GM23248 (cell line): ENCODE measurements around the gene C1QTNF1. TPM values are rescaled to one million over a fixed set of nuclear protein-coding genes. Genes with fewer than 3 reads are reported as not detected.

Experiments
- DNase-seq: peaks from one replicate; pipeline ENCODE4 v3.0.0-alpha.2; 2015
- H2AFZ ChIP-seq: fragments of 200-600 bp; sonication (generic); 2 replicates; pipeline ENCODE4 v1.6.1; 2016; ENCODE audit warnings: antibody characterized with exemption
- H3F3A ChIP-seq: fragments of 200-600 bp; sonication (generic); 2 replicates; pipeline ENCODE4 v1.6.1; 2016; ENCODE audit warnings: mild to moderate bottlenecking, antibody characterized with exemption, mixed run types; ENCODE audit not compliant: insufficient read depth
- H3K27ac ChIP-seq: fragments of 200-600 bp; sonication (generic); 2 replicates; pipeline ENCODE4 v1.5.1; 2016; ENCODE audit warnings: mild to moderate bottlenecking
- H3K27me3 ChIP-seq: fragments of 200-600 bp; sonication (generic); replicated peaks from 2 replicates; pipeline ENCODE4 v1.6.1; 2016; ENCODE audit warnings: mild to moderate bottlenecking; ENCODE audit not compliant: insufficient read depth
- H3K36me3 ChIP-seq: fragments of 200-600 bp; sonication (generic); 2 replicates; pipeline ENCODE4 v1.6.1; 2016; ENCODE audit warnings: low read depth, mild to moderate bottlenecking
- H3K4me1 ChIP-seq: fragments of 200-600 bp; sonication (generic); 2 replicates; pipeline ENCODE4 v1.6.1; 2016; ENCODE audit warnings: mild to moderate bottlenecking; ENCODE audit not compliant: insufficient read depth
- H3K4me2 ChIP-seq: fragments of 200-600 bp; sonication (generic); one replicate; pipeline ENCODE4 v1.6.1; 2016; ENCODE audit warnings: mild to moderate bottlenecking; ENCODE audit not compliant: unreplicated experiment
- H3K4me3 ChIP-seq: fragments of 200-600 bp; sonication (generic); 2 replicates; pipeline ENCODE4 v1.5.1; 2016; ENCODE audit warnings: mild to moderate bottlenecking
- H3K79me2 ChIP-seq: fragments of 200-600 bp; sonication (generic); 2 replicates; pipeline ENCODE4 v1.6.1; 2016; ENCODE audit warnings: mild to moderate bottlenecking; ENCODE audit not compliant: insufficient read depth
- H3K9ac ChIP-seq: fragments of 200-600 bp; sonication (generic); 2 replicates; pipeline ENCODE4 v1.6.1; 2016; ENCODE audit warnings: mild to moderate bottlenecking
- H3K9me2 ChIP-seq: fragments of 200-600 bp; sonication (generic); 2 replicates; pipeline ENCODE4 v1.6.1; 2016; ENCODE audit warnings: mixed run types, mild to moderate bottlenecking, moderate library complexity; ENCODE audit not compliant: insufficient read depth
- H3K9me3 ChIP-seq: fragments of 200-600 bp; sonication (generic); one replicate; pipeline ENCODE4 v1.6.1; 2017; ENCODE audit warnings: low read depth
- H4K20me1 ChIP-seq: fragments of 200-600 bp; sonication (generic); 2 replicates; pipeline ENCODE4 v1.6.0; 2016; ENCODE audit not compliant: insufficient read depth
- EZH2 ChIP-seq: fragments of 200-600 bp; sonication (generic); IDR thresholded peaks from 2 replicates; pipeline ENCODE4 v1.6.1; 2018; ENCODE audit warnings: antibody characterized with exemption, mild to moderate bottlenecking; ENCODE audit not compliant: insufficient read depth, poor library complexity, severe bottlenecking
- EZH2phosphoT487 ChIP-seq: fragments of 200-600 bp; sonication (generic); IDR thresholded peaks from 2 replicates; pipeline ENCODE4 v1.6.1; 2018; ENCODE audit warnings: antibody characterized with exemption, moderate library complexity, mild to moderate bottlenecking, low read depth; ENCODE audit not compliant: insufficient read depth
- WGBS, 2 experiments: methylation state at CpG; one replicate each; pipeline ENCODE4 v1.1.6; 2015 to 2017; ENCODE audit warnings: low lambda C conversion rate in 2 of 2, low coverage in 1 of 2; ENCODE audit errors: missing lambda C conversion rate in 2 of 2; 5-methylcytosine and 5-hydroxymethylcytosine counted together
- in situ Hi-C: fragments of 300-500 bp; cut with MboI; formaldehyde crosslinking; loops from 2 replicates; pipeline ENCODE4 v1.15.0; 2020
- polyA plus RNA-seq: library from polyadenylated mRNA; unstranded; fragments of >200 nt; fragmentation: Nextera tagmentation; extraction: Ambion mirVana; gene quantifications from 2 replicates; pipeline ENCODE4 v1.2.1, GENCODE V29; 2016
- total RNA-seq: library from RNA; depleted of rRNA; stranded (reverse); fragments of >200 nt; shearing (Covaris generic); gene quantifications from 2 replicates; pipeline ENCODE4 v1.2.3, GENCODE V29; 2014

C1QTNF1 gene
- total and polyA plus RNA-seq, 2 experiments from 2014 or later, result 6.1 to 12.2 TPM

DNA sequence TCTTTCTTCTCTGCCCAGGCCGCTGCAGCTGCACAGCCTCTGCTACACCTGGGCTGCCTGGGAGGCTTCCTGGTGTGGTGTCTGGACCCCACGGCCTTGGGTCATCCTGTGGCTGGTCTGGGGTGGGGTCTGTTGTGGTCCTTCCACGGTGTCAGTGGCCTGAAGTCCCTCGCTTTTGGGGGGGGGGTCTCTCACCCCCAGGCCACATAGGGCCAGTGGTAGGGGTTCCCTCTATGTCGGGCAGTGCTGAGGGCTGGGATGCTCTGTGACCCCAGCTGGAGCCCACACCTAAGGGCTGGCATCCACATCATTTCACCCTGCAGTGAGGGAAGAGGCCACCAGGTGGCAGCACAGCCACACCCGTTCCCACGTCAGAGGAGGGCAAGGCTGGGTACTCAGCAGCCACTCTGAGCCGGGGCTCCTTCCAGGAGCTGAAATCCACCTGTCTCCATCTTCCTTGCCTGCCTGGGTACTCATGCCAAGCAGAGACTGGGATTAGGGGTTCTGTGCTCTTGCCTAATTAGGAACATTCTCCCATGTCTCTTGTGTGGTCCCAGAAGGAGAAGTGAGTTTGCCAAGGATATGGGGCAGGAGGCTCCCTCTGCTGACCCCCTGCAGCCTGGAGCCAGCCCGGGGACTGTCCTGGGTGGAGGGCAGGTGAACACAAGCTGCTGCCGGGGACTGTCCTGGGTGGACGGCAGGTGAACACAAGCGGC, 63.6 kb downstream of the C1QTNF1 start:
- peak; percentile 70 for DNase-seq
- Histone ChIP-seq H2AFZ (no peak overlapping the region), H3K27me3 (no peaks in the 10 kb centered on the region), H3K9me3 (no peaks in the 10 kb centered on the region), H3K79me2 (no peaks in the 10 kb centered on the region), H3K4me2 (no peak overlapping the region), H3K4me3 (no peak overlapping the region), H3K9me2 (no peaks in the 10 kb centered on the region), H3K4me1 (no peaks in the 10 kb centered on the region), H4K20me1 (no peaks in the 10 kb centered on the region), H3K27ac (no peak overlapping the region), H3K9ac (no peak overlapping the region), H3F3A (no peaks in the 10 kb centered on the region), H3K36me3 (no peaks in the 10 kb centered on the region)
- 30 to 35% methylated on average over 11 to 12 of the region's 12 CpGs for WGBS, 2 experiments
- in situ Hi-C loops, result no loop called here
- no peak for TF ChIP-seq EZH2
- TF ChIP-seq EZH2phosphoT487, result no peak

DNA sequence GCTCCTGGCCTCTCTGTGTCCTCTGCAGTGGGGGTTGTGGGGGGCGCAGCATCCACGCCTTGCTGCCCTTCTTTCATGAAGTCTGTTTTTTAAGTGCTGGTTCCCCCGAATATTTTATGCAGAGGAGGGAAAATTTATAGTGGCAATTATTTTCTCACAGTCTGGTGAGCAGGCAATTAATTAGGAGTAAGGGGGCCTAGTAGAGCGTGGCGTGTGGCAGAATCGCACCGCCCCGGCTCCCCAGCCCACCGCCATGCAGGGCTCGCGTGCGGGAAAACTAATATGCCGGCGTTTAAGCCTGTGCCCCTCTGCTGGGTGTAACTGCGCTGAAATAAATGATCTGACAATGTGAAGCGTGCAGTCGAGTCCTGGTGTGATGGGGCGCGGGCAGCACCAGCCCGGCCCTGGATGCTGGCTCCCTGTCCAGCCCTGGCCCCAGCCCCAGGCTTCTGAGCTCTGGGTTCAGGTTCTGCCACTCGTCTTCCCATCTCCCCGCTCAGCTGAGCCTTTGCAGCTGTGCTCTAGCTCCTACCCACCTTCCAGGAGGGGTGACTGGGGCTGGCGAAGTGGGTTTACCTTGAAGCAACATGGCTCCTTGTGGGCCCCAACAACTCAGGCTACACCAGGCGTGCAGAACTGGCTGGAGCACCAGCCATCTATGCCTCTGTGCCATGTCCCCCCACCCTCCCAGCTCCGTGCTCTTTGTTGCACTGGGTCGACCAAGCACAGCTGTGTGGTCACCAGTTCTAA, 64.5 kb downstream of the C1QTNF1 start:
- H3K27me3 ChIP-seq, result no peaks in the 10 kb centered on the region
- no peaks in the 10 kb centered on the region for H3K4me1 ChIP-seq
- no peak overlapping the region for H3K4me2 ChIP-seq
- TF ChIP-seq EZH2, result no peak
- no peak for TF ChIP-seq EZH2phosphoT487
- H3K27ac ChIP-seq, result no peak overlapping the region
- H3K9ac ChIP-seq, result no peak overlapping the region
- H3K79me2 ChIP-seq, result no peaks in the 10 kb centered on the region
- H4K20me1 ChIP-seq, result no peaks in the 10 kb centered on the region
- 88% methylated on average over 25 to 26 of the region's 26 CpGs for WGBS, 2 experiments
- H3K9me3 ChIP-seq, result no peaks in the 10 kb centered on the region
- H3F3A ChIP-seq, result no peaks in the 10 kb centered on the region
- no peak overlapping the region for H3K4me3 ChIP-seq
- H3K36me3 ChIP-seq, result no peaks in the 10 kb centered on the region
- H3K9me2 ChIP-seq, result no peaks in the 10 kb centered on the region
- in situ Hi-C loops, result no loop called here
- H2AFZ ChIP-seq, result no peak overlapping the region
- DNase-seq, result no peak

DNA sequence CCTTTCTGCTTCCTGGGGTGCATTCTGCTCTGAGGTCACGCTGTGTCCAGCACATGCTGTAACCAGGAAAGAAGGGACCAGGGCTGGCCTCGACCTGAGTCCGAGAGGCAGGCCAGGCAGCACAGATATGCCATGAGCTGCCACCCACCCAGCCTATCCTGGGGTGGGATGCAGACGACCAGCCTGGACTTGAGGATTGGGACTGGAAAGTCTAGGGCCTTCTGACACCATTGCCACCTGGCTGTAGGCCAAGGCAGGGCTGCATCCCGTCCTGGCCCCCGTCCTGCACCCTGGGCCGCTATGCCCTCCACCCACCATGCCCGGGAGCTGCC, 65.0 kb downstream of the C1QTNF1 start:
- no peak for TF ChIP-seq EZH2phosphoT487
- no peak for TF ChIP-seq EZH2
- Histone ChIP-seq H3K79me2 (no peaks in the 10 kb centered on the region), H3K36me3 (no peaks in the 10 kb centered on the region), H3K4me3 (no peak overlapping the region), H3K4me1 (no peaks in the 10 kb centered on the region), H3K27me3 (no peaks in the 10 kb centered on the region), H3K9me3 (no peaks in the 10 kb centered on the region), H3F3A (no peaks in the 10 kb centered on the region), H4K20me1 (no peaks in the 10 kb centered on the region), H3K9ac (no peak overlapping the region), H3K4me2 (no peak overlapping the region), H3K9me2 (no peaks in the 10 kb centered on the region), H3K27ac (no peak overlapping the region), H2AFZ (no peak overlapping the region)
- WGBS, 2 experiments, result 74 to 77% methylated on average over 8 of the region's 8 CpGs
- no peak for DNase-seq
- in situ Hi-C loops, result no loop called here

DNA sequence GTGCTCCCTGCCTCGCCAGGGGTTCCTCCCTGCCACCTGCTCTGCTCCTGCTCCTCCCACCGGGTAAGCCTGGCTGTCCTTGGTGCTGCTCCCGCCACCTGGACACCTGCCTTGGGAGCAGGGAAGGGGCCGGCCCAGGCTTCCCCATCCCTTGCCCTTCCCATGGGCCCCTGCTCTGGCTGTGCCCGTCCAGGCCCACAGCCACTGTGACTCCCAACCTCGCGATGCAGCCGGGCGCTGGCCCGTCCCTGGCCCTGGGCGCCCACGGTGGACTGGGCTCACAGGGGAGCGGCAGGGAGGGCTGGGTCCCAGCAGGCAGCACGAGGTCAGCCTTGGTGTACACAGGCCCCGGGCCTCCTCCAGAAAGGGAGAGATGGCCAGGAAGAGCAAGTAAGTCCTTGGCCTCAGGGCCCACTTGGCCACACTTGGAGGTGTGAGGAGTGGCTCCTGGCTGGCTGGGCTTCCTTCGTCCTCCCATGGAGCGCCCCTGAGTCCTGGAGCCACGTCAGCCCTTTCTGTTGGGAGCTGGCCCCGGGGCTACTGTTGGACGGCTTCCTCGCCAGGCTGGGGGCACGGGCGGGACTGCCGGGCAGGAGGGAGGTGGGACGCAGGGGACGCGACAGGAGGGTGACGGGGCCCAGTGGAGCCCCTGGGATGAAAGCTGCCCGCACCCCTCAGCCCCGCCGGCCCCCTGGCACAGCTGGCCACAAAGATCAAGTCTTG, 65.9 kb downstream of the C1QTNF1 start:
- Histone ChIP-seq H2AFZ (no peak overlapping the region), H3K4me2 (no peak overlapping the region), H3K36me3 (no peaks in the 10 kb centered on the region), H4K20me1 (no peaks in the 10 kb centered on the region), H3K9ac (no peak overlapping the region), H3K9me3 (no peaks in the 10 kb centered on the region), H3K27ac (no peak overlapping the region), H3K4me1 (no peaks in the 10 kb centered on the region), H3K9me2 (no peaks in the 10 kb centered on the region), H3K4me3 (no peak overlapping the region), H3F3A (no peaks in the 10 kb centered on the region), H3K79me2 (no peaks in the 10 kb centered on the region), H3K27me3 (no peaks in the 10 kb centered on the region)
- in situ Hi-C loops, result loop anchor here (10.0 kb wide), 1 partner anchor 305 kb away; no protein-coding TSS in a partner anchor
- TF ChIP-seq EZH2, result no peak
- TF ChIP-seq EZH2phosphoT487, result no peak
- DNase-seq, result peak; percentile 39
- WGBS, 2 experiments, result 48 to 49% methylated on average over 22 to 24 of the region's 31 CpGs
